Measurements from ENCODE around the gene PIEZO1.

The PIEZO1 gene

GRCh38 chr16:88688013-88688778 is 96.8 kb downstream of the PIEZO1 start:
- DNase-seq (ENCODE audit: low read depth): no peak
- TF ChIP-seq, protein P1, sequence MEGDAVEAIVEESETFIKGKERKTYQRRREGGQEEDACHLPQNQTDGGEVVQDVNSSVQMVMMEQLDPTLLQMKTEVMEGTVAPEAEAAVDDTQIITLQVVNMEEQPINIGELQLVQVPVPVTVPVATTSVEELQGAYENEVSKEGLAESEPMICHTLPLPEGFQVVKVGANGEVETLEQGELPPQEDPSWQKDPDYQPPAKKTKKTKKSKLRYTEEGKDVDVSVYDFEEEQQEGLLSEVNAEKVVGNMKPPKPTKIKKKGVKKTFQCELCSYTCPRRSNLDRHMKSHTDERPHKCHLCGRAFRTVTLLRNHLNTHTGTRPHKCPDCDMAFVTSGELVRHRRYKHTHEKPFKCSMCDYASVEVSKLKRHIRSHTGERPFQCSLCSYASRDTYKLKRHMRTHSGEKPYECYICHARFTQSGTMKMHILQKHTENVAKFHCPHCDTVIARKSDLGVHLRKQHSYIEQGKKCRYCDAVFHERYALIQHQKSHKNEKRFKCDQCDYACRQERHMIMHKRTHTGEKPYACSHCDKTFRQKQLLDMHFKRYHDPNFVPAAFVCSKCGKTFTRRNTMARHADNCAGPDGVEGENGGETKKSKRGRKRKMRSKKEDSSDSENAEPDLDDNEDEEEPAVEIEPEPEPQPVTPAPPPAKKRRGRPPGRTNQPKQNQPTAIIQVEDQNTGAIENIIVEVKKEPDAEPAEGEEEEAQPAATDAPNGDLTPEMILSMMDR (IDR thresholded peaks at IDR 0.05; ENCODE audit: control insufficient read depth, insufficient read depth, low read depth, low read length, missing control alignments): no peak
- H3K4me3 ChIP-seq (ENCODE audit: control insufficient read depth, low read depth, low read length): no peak overlapping the region

GRCh38 chr16:88687676-88688012 is 97.4 kb downstream of the PIEZO1 start:
- H3K4me3 ChIP-seq (ENCODE audit: control insufficient read depth, low read depth, low read length): no peak overlapping the region
- TF ChIP-seq, protein P1 (IDR thresholded peaks at IDR 0.05; ENCODE audit: control insufficient read depth, insufficient read depth, low read depth, low read length, missing control alignments): no peak
- DNase-seq (ENCODE audit: low read depth): no peak

GRCh38 chr16:88687254-88687576 is 97.8 kb downstream of the PIEZO1 start:
- no peak for DNase-seq (ENCODE audit: low read depth)
- H3K4me3 ChIP-seq (ENCODE audit: control insufficient read depth, low read depth, low read length): no peak overlapping the region
- TF ChIP-seq, protein P1 (IDR thresholded peaks at IDR 0.05; ENCODE audit: control insufficient read depth, insufficient read depth, low read depth, low read length, missing control alignments): no peak

GRCh38 chr16:88686439-88687253 is 98.4 kb downstream of the PIEZO1 start, which contains the start of gene SNAI3:
Gene SNAI3, minus strand, starts transcription at chr16:88686507. Its CDS starts 101 bp downstream, at chr16:88686406.
- TF ChIP-seq, protein P1 (IDR thresholded peaks at IDR 0.05; ENCODE audit: control insufficient read depth, insufficient read depth, low read depth, low read length, missing control alignments): no peak
- DNase-seq (ENCODE audit: low read depth): no peak

GRCh38 chr16:88686062-88686438 is 99.0 kb downstream of the PIEZO1 start:
- TF ChIP-seq, protein P1 (IDR thresholded peaks at IDR 0.05; ENCODE audit: control insufficient read depth, insufficient read depth, low read depth, low read length, missing control alignments): no peak
- H3K4me3 ChIP-seq (ENCODE audit: control insufficient read depth, low read depth, low read length): peak overlapping the region; percentile 44
- DNase-seq (ENCODE audit: low read depth): no peak

More at GRCh38 chr16:88686439-88687253, 98.4 kb downstream of the PIEZO1 start, which contains the start of gene SNAI3:
- peak within 1 kb of the TSS; percentile 44 for H3K4me3 ChIP-seq (ENCODE audit: control insufficient read depth, low read depth, low read length)

GRCh38 chr16:88685156-88686061 is 99.6 kb downstream of the PIEZO1 start:
- no peak overlapping the region for H3K4me3 ChIP-seq (ENCODE audit: control insufficient read depth, low read depth, low read length)
- TF ChIP-seq, protein P1 (IDR thresholded peaks at IDR 0.05; ENCODE audit: control insufficient read depth, insufficient read depth, low read depth, low read length, missing control alignments): peak; percentile 87
- no peak for DNase-seq (ENCODE audit: low read depth)
